Keratinocyte (primary cell): ENCODE measurements around the gene SLC7A1. TPM values are rescaled to one million over a fixed set of nuclear protein-coding genes. Genes with fewer than 3 reads are reported as not detected.

ENCODE experiments used
- DNase-seq: peaks from one replicate; pipeline ENCODE4 v3.0.0-alpha.2; 2011; ENCODE audit warnings: low read depth, missing footprints, low spot score
- FAIRE-seq: peaks from 2 replicates; lab custom pipeline; 2011; peaks lifted over from hg19 to GRCh38; lab: Jason Lieb, UNC
- H2AFZ ChIP-seq: 2 replicates; pipeline ENCODE4 v1.6.0; 2012; ENCODE audit warnings: low read length, control low read depth, inconsistent platforms; ENCODE audit not compliant: control insufficient read depth
- H3K27ac ChIP-seq: 2 replicates; pipeline ENCODE4 v1.5.1; 2011; ENCODE audit warnings: low read length; ENCODE audit not compliant: control insufficient read depth, insufficient read depth
- H3K27me3 ChIP-seq: 3 replicates; pipeline ENCODE4 v1.6.0; 2011; ENCODE audit warnings: low read length; ENCODE audit not compliant: control insufficient read depth, insufficient read depth; ENCODE audit errors: extremely low read depth
- H3K36me3 ChIP-seq, 2 experiments: 2 replicates in 1 of 2; 3 replicates in 1 of 2; pipeline ENCODE4 v1.5.1; 2011; ENCODE audit warnings: low read length in 2 of 2, mild to moderate bottlenecking in 1 of 2; ENCODE audit not compliant: control insufficient read depth in 2 of 2, insufficient read depth in 2 of 2; ENCODE audit errors: extremely low read depth in 1 of 2
- H3K4me1 ChIP-seq: 3 replicates; pipeline ENCODE4 v1.5.1; 2011; ENCODE audit warnings: low read length; ENCODE audit not compliant: control insufficient read depth, insufficient read depth; ENCODE audit errors: extremely low read depth
- H3K4me2 ChIP-seq: 3 replicates; pipeline ENCODE4 v1.6.0; 2011; ENCODE audit warnings: low read depth, low read length; ENCODE audit not compliant: control insufficient read depth, insufficient read depth; ENCODE audit errors: extremely low read depth
- H3K4me3 ChIP-seq, 3 experiments: fragments of 200-600 bp in 1 of 3; sonication (generic) in 1 of 3; 2 replicates in 2 of 3; 3 replicates in 1 of 3; pipeline ENCODE4 v1.5.1; 2011 to 2016; ENCODE audit warnings: low read length in 3 of 3, mild to moderate bottlenecking in 3 of 3, control low read depth in 2 of 3, inconsistent platforms in 1 of 3, low read depth in 1 of 3, mixed read lengths in 1 of 3, mixed run types in 1 of 3, moderate library complexity in 1 of 3; ENCODE audit not compliant: control insufficient read depth in 2 of 3, insufficient read depth in 2 of 3; ENCODE audit errors: extremely low read depth in 1 of 3
- H3K79me2 ChIP-seq: 2 replicates; pipeline ENCODE4 v1.6.0; 2012; ENCODE audit warnings: low read length; ENCODE audit not compliant: control insufficient read depth, insufficient read depth
- H3K9ac ChIP-seq: 3 replicates; pipeline ENCODE4 v1.6.0; 2011; ENCODE audit warnings: low read length; ENCODE audit not compliant: control insufficient read depth, insufficient read depth; ENCODE audit errors: extremely low read depth
- H3K9me1 ChIP-seq: 3 replicates; pipeline ENCODE4 v1.6.0; 2011; ENCODE audit warnings: low read length; ENCODE audit not compliant: control insufficient read depth, insufficient read depth; ENCODE audit errors: extremely low read depth
- H3K9me3 ChIP-seq: 2 replicates; pipeline ENCODE4 v1.5.1; 2012; ENCODE audit warnings: low read depth, low read length; ENCODE audit not compliant: control insufficient read depth
- H4K20me1 ChIP-seq: 3 replicates; pipeline ENCODE4 v1.6.0; 2011; ENCODE audit warnings: low read length; ENCODE audit not compliant: control insufficient read depth, insufficient read depth; ENCODE audit errors: extremely low read depth
- EZH2 ChIP-seq: IDR thresholded peaks from one replicate; pipeline ENCODE4 v1.6.1; 2012; ENCODE audit warnings: inconsistent platforms, mild to moderate bottlenecking, low read length, moderate library complexity
- dilution Hi-C: fragments of 300-500 bp; cut with MboI; formaldehyde crosslinking; loops from one replicate; pipeline ENCODE4 v1.7.0; 2020; ENCODE audit warnings: low sequenced_read_pairs; ENCODE audit not compliant: extremely low pct_ligation_motif_present
- polyA plus RNA-seq, 5 experiments: library from polyadenylated mRNA; depleted of rRNA in 3 of 5; stranded (reverse) in 3 of 5; stranded (forward) in 1 of 5; unstranded in 1 of 5; fragments of >200 nt; gene quantifications; 1 replicate in 1 of 5; 2 replicates in 3 of 5; 3 replicates in 1 of 5; pipeline versions ENCODE4 v1.2.1 to v1.2.3, GENCODE V29; 2011 to 2012; ENCODE audit warnings: missing spikeins in 2 of 5, low read depth in 1 of 5, low replicate concordance in 1 of 5
- TF ChIP-seq, protein P1 (sequence below), 3 experiments: IDR thresholded peaks in 1 of 3; conservative IDR thresholded peaks in 1 of 3; optimal IDR thresholded peaks in 1 of 3; 2 replicates in 2 of 3; 3 replicates in 1 of 3; pipeline versions ENCODE3 to v1.5.1; 2011; ENCODE audit warnings: low read length in 3 of 3, mild to moderate bottlenecking in 3 of 3, moderate library complexity in 2 of 3, control low read depth in 1 of 3, inconsistent platforms in 1 of 3; ENCODE audit not compliant: insufficient read depth in 2 of 3; ENCODE audit errors: extremely low read depth in 1 of 3

Gene SLC7A1
- polyA plus RNA-seq, 1 donor (not counting 4 experiments of a cell fraction or from before 2014, with no cell fraction given): 41.5 TPM

DNA sequence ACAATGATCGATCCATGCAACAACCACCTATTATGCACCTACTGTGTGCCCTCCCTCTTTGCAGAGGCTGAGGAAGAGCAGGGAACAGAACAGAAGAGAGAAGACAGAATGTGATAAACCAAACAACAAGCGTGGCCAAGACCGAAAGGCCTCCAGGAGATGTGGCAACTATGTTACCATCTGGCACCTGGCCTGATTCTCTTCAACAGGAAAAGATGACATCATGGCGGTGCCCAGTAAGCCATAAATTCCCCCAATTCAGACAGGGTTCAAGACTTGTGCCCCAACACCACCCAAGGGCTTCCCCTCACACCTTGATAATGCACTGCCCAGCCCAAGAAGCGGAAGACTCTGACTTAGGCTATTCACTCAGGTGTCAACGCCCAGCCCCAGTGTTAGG, 44.3 kb downstream of the SLC7A1 start:
- Histone ChIP-seq H4K20me1 (peaks cover 26% of the 10 kb centered on the region), H3K27ac (no peak overlapping the region), H3K9me3 (no peaks in the 10 kb centered on the region), H3K4me1 (no peaks in the 10 kb centered on the region), H2AFZ (no peak overlapping the region), H3K9ac (no peak overlapping the region), H3K27me3 (no peaks in the 10 kb centered on the region), H3K4me3 (no peak overlapping the region), H3K9me1 (peaks cover 5% of the 10 kb centered on the region), H3K4me2 (no peak overlapping the region), H3K36me3 (peaks cover 44 to 70% of the 10 kb centered on the region in 2 experiments), H3K79me2 (peaks cover 97% of the 10 kb centered on the region)
- FAIRE-seq: no peak
- DNase-seq: no peak
- no peak for TF ChIP-seq EZH2
- TF ChIP-seq, protein P1, sequence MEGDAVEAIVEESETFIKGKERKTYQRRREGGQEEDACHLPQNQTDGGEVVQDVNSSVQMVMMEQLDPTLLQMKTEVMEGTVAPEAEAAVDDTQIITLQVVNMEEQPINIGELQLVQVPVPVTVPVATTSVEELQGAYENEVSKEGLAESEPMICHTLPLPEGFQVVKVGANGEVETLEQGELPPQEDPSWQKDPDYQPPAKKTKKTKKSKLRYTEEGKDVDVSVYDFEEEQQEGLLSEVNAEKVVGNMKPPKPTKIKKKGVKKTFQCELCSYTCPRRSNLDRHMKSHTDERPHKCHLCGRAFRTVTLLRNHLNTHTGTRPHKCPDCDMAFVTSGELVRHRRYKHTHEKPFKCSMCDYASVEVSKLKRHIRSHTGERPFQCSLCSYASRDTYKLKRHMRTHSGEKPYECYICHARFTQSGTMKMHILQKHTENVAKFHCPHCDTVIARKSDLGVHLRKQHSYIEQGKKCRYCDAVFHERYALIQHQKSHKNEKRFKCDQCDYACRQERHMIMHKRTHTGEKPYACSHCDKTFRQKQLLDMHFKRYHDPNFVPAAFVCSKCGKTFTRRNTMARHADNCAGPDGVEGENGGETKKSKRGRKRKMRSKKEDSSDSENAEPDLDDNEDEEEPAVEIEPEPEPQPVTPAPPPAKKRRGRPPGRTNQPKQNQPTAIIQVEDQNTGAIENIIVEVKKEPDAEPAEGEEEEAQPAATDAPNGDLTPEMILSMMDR (optimal IDR thresholded peaks at IDR 0.05 in 1 of 3, IDR thresholded peaks at IDR 0.05 in 1 of 3, conservative IDR thresholded peaks at IDR 0.05 in 1 of 3; ENCODE audit: extremely low read depth in 1 of 3, insufficient read depth in 2 of 3, low read length in 3 of 3): no peak
- dilution Hi-C loops: no loop called here

DNA sequence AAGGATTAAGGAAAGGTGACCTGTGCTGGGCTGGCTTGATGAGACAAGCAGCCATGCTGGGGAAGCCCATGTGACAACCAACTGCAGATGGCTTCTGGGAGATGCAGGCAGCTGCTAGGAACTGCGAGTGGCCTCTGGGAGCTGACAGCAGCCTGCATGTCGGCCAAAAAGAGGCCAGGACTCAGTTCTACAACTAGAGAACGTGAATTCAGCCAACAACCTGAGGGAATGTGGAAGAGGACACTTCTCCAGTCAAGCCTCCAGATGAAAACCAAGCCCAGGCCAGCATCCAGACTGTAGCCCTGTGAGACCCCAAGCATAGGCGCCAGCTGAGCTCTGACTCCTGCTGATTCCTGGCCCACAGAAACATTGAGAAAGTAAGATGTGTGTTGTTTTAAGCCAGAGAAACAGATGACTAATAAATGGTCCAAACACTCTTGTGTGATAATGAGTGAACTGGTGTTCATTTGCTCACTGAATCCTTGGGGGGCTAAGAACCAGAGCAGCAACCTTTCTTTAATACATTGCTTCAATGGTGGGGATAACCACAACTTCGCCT, 45.0 kb downstream of the SLC7A1 start:
- H4K20me1 ChIP-seq: peaks cover 26% of the 10 kb centered on the region
- no peak overlapping the region for H3K4me3 ChIP-seq
- H3K9me3 ChIP-seq: no peaks in the 10 kb centered on the region
- dilution Hi-C loops: no loop called here
- FAIRE-seq (no peak), DNase-seq (no peak)
- no peaks in the 10 kb centered on the region for H3K27me3 ChIP-seq
- no peak overlapping the region for H3K9ac ChIP-seq
- peaks cover 48 to 70% of the 10 kb centered on the region in 2 experiments for H3K36me3 ChIP-seq
- no peak overlapping the region for H3K27ac ChIP-seq
- H2AFZ ChIP-seq: no peak overlapping the region
- no peak overlapping the region for H3K4me2 ChIP-seq
- TF ChIP-seq, protein P1 (optimal IDR thresholded peaks at IDR 0.05 in 1 of 3, IDR thresholded peaks at IDR 0.05 in 1 of 3, conservative IDR thresholded peaks at IDR 0.05 in 1 of 3; ENCODE audit: extremely low read depth in 1 of 3, insufficient read depth in 2 of 3, low read length in 3 of 3): no peak
- TF ChIP-seq EZH2: no peak
- H3K4me1 ChIP-seq: no peaks in the 10 kb centered on the region
- H3K9me1 ChIP-seq: peaks cover 5% of the 10 kb centered on the region
- peaks cover 97% of the 10 kb centered on the region for H3K79me2 ChIP-seq
